H9 (cell line): ENCODE results near the gene PID1. TPM values are rescaled to one million over a fixed set of nuclear protein-coding genes. Genes with fewer than 3 reads are reported as not detected.

Experiments
- DNase-seq: peaks from one replicate; pipeline ENCODE4 v3.0.0-alpha.2; 2017
- H2AFZ ChIP-seq: one replicate; pipeline ENCODE4 v1.6.1; 2013; ENCODE audit warnings: mild to moderate bottlenecking, low read length, control low read depth, moderate library complexity
- H2AK5ac ChIP-seq: 2 replicates; pipeline ENCODE4 v1.6.1; 2013; ENCODE audit warnings: low read length, control low read depth, mixed read lengths; ENCODE audit not compliant: insufficient read length
- H2BK120ac ChIP-seq: one replicate; pipeline ENCODE4 v1.6.1; 2013; ENCODE audit warnings: low read depth, mild to moderate bottlenecking, low read length, control low read depth, inconsistent platforms; ENCODE audit not compliant: poor library complexity, severe bottlenecking
- H2BK12ac ChIP-seq: 2 replicates; pipeline ENCODE4 v1.6.1; 2013; ENCODE audit warnings: low read length, control low read depth, mixed read lengths, low read depth; ENCODE audit not compliant: insufficient read length
- H2BK15ac ChIP-seq: 2 replicates; pipeline ENCODE4 v1.6.1; 2013; ENCODE audit warnings: low read depth, low read length, control low read depth
- H2BK20ac ChIP-seq: one replicate; pipeline ENCODE4 v1.6.1; 2013; ENCODE audit warnings: low read depth, mild to moderate bottlenecking, low read length, control low read depth, inconsistent platforms; ENCODE audit not compliant: poor library complexity, severe bottlenecking
- H2BK5ac ChIP-seq: 2 replicates; pipeline ENCODE4 v1.6.1; 2013; ENCODE audit warnings: low read length, control low read depth, mixed read lengths; ENCODE audit not compliant: insufficient read length
- H3K14ac ChIP-seq: 2 replicates; pipeline ENCODE4 v1.6.1; 2013; ENCODE audit warnings: low read length, control low read depth; ENCODE audit not compliant: insufficient read depth
- H3K18ac ChIP-seq: 2 replicates; pipeline ENCODE4 v1.6.1; 2013; ENCODE audit warnings: low read depth, mild to moderate bottlenecking, mixed read lengths, low read length, control low read depth; ENCODE audit not compliant: insufficient read length
- H3K23ac ChIP-seq: 2 replicates; pipeline ENCODE4 v1.6.1; 2013; ENCODE audit warnings: low read length, control low read depth, mixed read lengths, low read depth; ENCODE audit not compliant: insufficient read length
- H3K23me2 ChIP-seq: 2 replicates; pipeline ENCODE4 v1.6.1; 2013; ENCODE audit warnings: low read depth, mild to moderate bottlenecking, mixed read lengths, low read length, control low read depth; ENCODE audit not compliant: insufficient read length, poor library complexity, severe bottlenecking
- H3K27ac ChIP-seq: 2 replicates; pipeline ENCODE4 v1.5.1; 2013; ENCODE audit warnings: low read length, control low read depth, mixed read lengths, low read depth; ENCODE audit not compliant: insufficient read length
- H3K27me3 ChIP-seq: 2 replicates; pipeline ENCODE4 v1.6.1; 2013; ENCODE audit warnings: low read length, control low read depth, inconsistent platforms; ENCODE audit not compliant: insufficient read depth
- H3K4ac ChIP-seq: 2 replicates; pipeline ENCODE4 v1.6.1; 2013; ENCODE audit warnings: low read depth, mild to moderate bottlenecking, control low read depth, inconsistent platforms, low read length, moderate library complexity
- H3K4me1 ChIP-seq: 2 replicates; pipeline ENCODE4 v1.6.1; 2013; ENCODE audit warnings: low read length, control low read depth, inconsistent platforms; ENCODE audit not compliant: insufficient read depth
- H3K4me2 ChIP-seq: 2 replicates; pipeline ENCODE4 v1.6.1; 2013; ENCODE audit warnings: low read length, control low read depth, mixed read lengths; ENCODE audit not compliant: insufficient read length, insufficient read depth
- H3K56ac ChIP-seq: 2 replicates; pipeline ENCODE4 v1.6.1; 2013; ENCODE audit warnings: low read depth, mild to moderate bottlenecking, mixed read lengths, low read length, control low read depth; ENCODE audit not compliant: insufficient read length
- H3K79me1 ChIP-seq: 2 replicates; pipeline ENCODE4 v1.6.1; 2013; ENCODE audit warnings: low read depth, mild to moderate bottlenecking, moderate library complexity, low read length, control low read depth, inconsistent platforms; ENCODE audit not compliant: insufficient read depth, poor library complexity, severe bottlenecking
- H3K79me2 ChIP-seq: 2 replicates; pipeline ENCODE4 v1.6.1; 2013; ENCODE audit warnings: low read length, control low read depth, inconsistent platforms; ENCODE audit not compliant: insufficient read depth
- H3K9ac ChIP-seq: 2 replicates; pipeline ENCODE4 v1.6.1; 2013; ENCODE audit warnings: low read length, control low read depth, mixed read lengths; ENCODE audit not compliant: insufficient read length; ENCODE audit errors: extremely low read depth
- H3K9me3 ChIP-seq: one replicate; pipeline ENCODE4 v1.6.1; 2013; ENCODE audit warnings: low read depth, low read length, inconsistent platforms; ENCODE audit not compliant: control insufficient read depth
- H3T11ph ChIP-seq: one replicate; pipeline ENCODE4 v1.6.1; 2013; ENCODE audit warnings: mild to moderate bottlenecking, low read length, control low read depth, inconsistent platforms
- H4K20me1 ChIP-seq: one replicate; pipeline ENCODE4 v1.6.1; 2013; ENCODE audit not compliant: control insufficient read depth, insufficient read length, insufficient read depth
- H4K5ac ChIP-seq: 2 replicates; pipeline ENCODE4 v1.6.1; 2013; ENCODE audit warnings: low read depth, mild to moderate bottlenecking, mixed read lengths, low read length, control low read depth; ENCODE audit not compliant: insufficient read length
- H4K8ac ChIP-seq: replicated peaks from 2 replicates; pipeline ENCODE4 v1.6.1; 2013; ENCODE audit warnings: low read length, control low read depth, mixed read lengths, low read depth; ENCODE audit not compliant: insufficient read length
- H4K91ac ChIP-seq: 2 replicates; pipeline ENCODE4 v1.6.1; 2013; ENCODE audit warnings: low read depth, mild to moderate bottlenecking, moderate library complexity, mixed read lengths, low read length, control low read depth; ENCODE audit not compliant: insufficient read length
- H3K27ac Mint-ChIP-seq, 3 experiments: 2 replicates in 2 of 3; 3 replicates in 1 of 3; pipeline ENCODE4 v1.8.0; 2020 to 2021; ENCODE audit warnings: mixed read lengths in 3 of 3, mild to moderate bottlenecking in 1 of 3, moderate library complexity in 1 of 3
- H3K27me3 Mint-ChIP-seq: 2 replicates; pipeline ENCODE4 v1.8.0; 2021; ENCODE audit warnings: low read depth, mild to moderate bottlenecking, moderate library complexity, mixed read lengths
- H3K36me3 Mint-ChIP-seq, 3 experiments: 2 replicates in 2 of 3; 3 replicates in 1 of 3; pipeline ENCODE4 v1.8.0; 2020 to 2021; ENCODE audit warnings: low read depth in 3 of 3, mixed read lengths in 3 of 3; ENCODE audit not compliant: insufficient read depth in 1 of 3
- H3K4me1 Mint-ChIP-seq, 2 experiments: 2 replicates each; pipeline ENCODE4 v1.8.0; 2020; ENCODE audit warnings: mixed read lengths in 2 of 2
- H3K4me3 Mint-ChIP-seq, 2 experiments: 2 replicates in 1 of 2; 3 replicates in 1 of 2; pipeline ENCODE4 v1.8.0; 2020 to 2021; ENCODE audit warnings: mild to moderate bottlenecking in 2 of 2, mixed read lengths in 2 of 2, moderate library complexity in 1 of 2
- H3K9me3 Mint-ChIP-seq, 2 experiments: 2 replicates in 1 of 2; 3 replicates in 1 of 2; pipeline ENCODE4 v1.8.0; 2020; ENCODE audit warnings: mild to moderate bottlenecking in 2 of 2, mixed read lengths in 2 of 2, moderate library complexity in 1 of 2
- CTCF ChIP-seq: fragments of 200-600 bp; sonication (generic); conservative IDR thresholded peaks from 3 replicates; pipeline ENCODE4 v1.8.0; 2021; ENCODE audit warnings: antibody characterized with exemption, mild to moderate bottlenecking
- WGBS: extraction: QIAGEN DNeasy Blood & Tissue Kit; methylation state at CpG from one replicate; pipeline ENCODE4 v1.1.7; 2013; ENCODE audit warnings: missing lambda C conversion rate, low lambda C conversion rate, mixed read lengths; ENCODE audit not compliant: insufficient read length; ENCODE audit errors: extremely low coverage; 5-methylcytosine and 5-hydroxymethylcytosine counted together
- total RNA-seq: library from RNA; stranded (reverse); gene quantifications from 2 replicates; pipeline ENCODE4 v1.2.1, GENCODE V29; 2021

PID1 gene
- total RNA-seq, 1 experiment from 2014 or later = 1.4 TPM

GRCh38 chr2:229152674-229153073, 118.4 kb downstream of the PID1 start:
- H3K9ac ChIP-seq = no peak overlapping the region
- H3K4ac ChIP-seq = no peak overlapping the region
- no peak overlapping the region for H3K27ac Mint-ChIP-seq
- H4K5ac ChIP-seq = no peak overlapping the region
- no peaks in the 10 kb centered on the region for H3K27me3 ChIP-seq
- H3K27me3 Mint-ChIP-seq = no peaks in the 10 kb centered on the region
- no peak overlapping the region for H3K18ac ChIP-seq
- H4K8ac ChIP-seq = no peak overlapping the region
- H3K4me1 ChIP-seq = no peaks in the 10 kb centered on the region
- no peaks in the 10 kb centered on the region for H3K36me3 Mint-ChIP-seq
- no peak overlapping the region for H2BK20ac ChIP-seq
- DNase-seq = no peak
- no peak overlapping the region for H3K14ac ChIP-seq
- no peaks in the 10 kb centered on the region for H3K9me3 ChIP-seq
- no peak overlapping the region for H2BK120ac ChIP-seq
- H3K4me3 Mint-ChIP-seq = no peak overlapping the region
- no peak overlapping the region for H3T11ph ChIP-seq
- no peak overlapping the region for H3K56ac ChIP-seq
- no peak overlapping the region for H3K4me2 ChIP-seq
- no peak overlapping the region for H2BK5ac ChIP-seq
- no peak overlapping the region for H4K91ac ChIP-seq
- no CpG with 5 or more reads among the region's 10 CpGs for WGBS
- no peak for TF ChIP-seq CTCF
- H2AK5ac ChIP-seq = no peak overlapping the region
- H2BK15ac ChIP-seq = no peak overlapping the region
- no peaks in the 10 kb centered on the region for H3K4me1 Mint-ChIP-seq
- no peak overlapping the region for H2AFZ ChIP-seq
- H3K79me1 ChIP-seq = no peaks in the 10 kb centered on the region
- no peak overlapping the region for H3K23ac ChIP-seq
- H2BK12ac ChIP-seq = no peak overlapping the region
- H3K9me3 Mint-ChIP-seq = no peaks in the 10 kb centered on the region
- H3K79me2 ChIP-seq = no peaks in the 10 kb centered on the region
- H4K20me1 ChIP-seq = no peaks in the 10 kb centered on the region
- H3K27ac ChIP-seq = no peak overlapping the region
- no peaks in the 10 kb centered on the region for H3K23me2 ChIP-seq
